HepG2 (cell line): ENCODE measurements around the gene HSDL1. TPM values are rescaled to one million over a fixed set of nuclear protein-coding genes. Genes with fewer than 3 reads are reported as not detected.

Experiments used
- ARID2 ChIP-seq: sonication (generic); formaldehyde crosslinking; IDR thresholded peaks from 2 replicates; pipeline ENCODE4 v1.8.1; 2022; ENCODE audit warnings: mild to moderate bottlenecking, missing genetic modification reagents, borderline replicate concordance
- BHLHE40 ChIP-seq: IDR thresholded peaks from 2 replicates; pipeline ENCODE4 v1.6.1; 2011; ENCODE audit warnings: low read length, improper control_type of control experiment
- GFI1 ChIP-seq: sonication (generic); formaldehyde crosslinking; IDR thresholded peaks from 2 replicates; pipeline ENCODE4 v1.5.0; 2020; ENCODE audit warnings: missing genetic modification reagents, mild to moderate bottlenecking, borderline replicate concordance
- IRX3 ChIP-seq: sonication (generic); formaldehyde crosslinking; IDR thresholded peaks from 2 replicates; pipeline ENCODE4 v1.8.1; 2023; ENCODE audit warnings: mild to moderate bottlenecking, low read depth, missing genetic modification reagents, borderline replicate concordance
- KDM5A ChIP-seq: fragments of 200-600 bp; sonication (generic); IDR thresholded peaks from 2 replicates; pipeline ENCODE4 v1.7.0; 2018; ENCODE audit warnings: antibody characterized with exemption, mild to moderate bottlenecking, low read length, borderline replicate concordance
- KMT2A ChIP-seq: sonication (generic); formaldehyde crosslinking; IDR thresholded peaks from 2 replicates; pipeline ENCODE4 v1.4.0; 2020; ENCODE audit warnings: missing genetic modification reagents
- NRL ChIP-seq: sonication (generic); formaldehyde crosslinking; IDR thresholded peaks from 2 replicates; pipeline ENCODE4 v1.5.0; 2020; ENCODE audit warnings: missing genetic modification reagents, mild to moderate bottlenecking, moderate library complexity, borderline replicate concordance
- SMYD3 ChIP-seq: sonication (generic); formaldehyde crosslinking; IDR thresholded peaks from 2 replicates; pipeline ENCODE4 v1.8.1; 2023; ENCODE audit warnings: mild to moderate bottlenecking, missing genetic modification reagents
- SNAPC2 ChIP-seq: sonication (generic); formaldehyde crosslinking; IDR thresholded peaks from 2 replicates; pipeline ENCODE4 v1.8.1; 2022; ENCODE audit warnings: mild to moderate bottlenecking, missing genetic modification reagents
- ZC3H13 ChIP-seq: sonication (generic); formaldehyde crosslinking; IDR thresholded peaks from 2 replicates; pipeline ENCODE4 v1.8.1; 2023; ENCODE audit warnings: mild to moderate bottlenecking, missing genetic modification reagents, moderate library complexity
- ZNF224 ChIP-seq: sonication (generic); formaldehyde crosslinking; IDR thresholded peaks from 2 replicates; pipeline ENCODE4 v1.5.0; 2020; ENCODE audit warnings: mild to moderate bottlenecking, missing genetic modification reagents
- ZNF713 ChIP-seq: sonication (generic); formaldehyde crosslinking; IDR thresholded peaks from 2 replicates; pipeline ENCODE4 v1.4.0; 2020; ENCODE audit warnings: mild to moderate bottlenecking, missing genetic modification reagents
- ZNF737 ChIP-seq: sonication (generic); formaldehyde crosslinking; IDR thresholded peaks from 2 replicates; pipeline ENCODE4 v1.5.0; 2020; ENCODE audit warnings: missing genetic modification reagents, mild to moderate bottlenecking, borderline replicate concordance
- ZNF775 ChIP-seq: sonication (generic); formaldehyde crosslinking; IDR thresholded peaks from 2 replicates; pipeline ENCODE4 v1.4.0; 2020; ENCODE audit warnings: missing genetic modification reagents, mild to moderate bottlenecking, moderate library complexity, borderline replicate concordance
- ZNF788 ChIP-seq: sonication (generic); formaldehyde crosslinking; IDR thresholded peaks from 2 replicates; pipeline ENCODE4 v1.5.0; 2020; ENCODE audit warnings: mild to moderate bottlenecking, missing genetic modification reagents, borderline replicate concordance
- ZNF891 ChIP-seq: sonication (generic); formaldehyde crosslinking; IDR thresholded peaks from 2 replicates; pipeline ENCODE4 v1.5.0; 2020; ENCODE audit warnings: mild to moderate bottlenecking, missing genetic modification reagents
- polyA plus RNA-seq, 8 experiments: library from polyadenylated mRNA; depleted of rRNA in 3 of 8; stranded (reverse) in 7 of 8; unstranded in 1 of 8; fragments of >200 nt; fragmentation: Illumina TruSeq in 4 of 8; extraction: Trizol in 4 of 8; gene quantifications; 2 replicates each; pipeline versions ENCODE4 v1.2.1 to v1.2.3, GENCODE V29; 2011 to 2016; ENCODE audit warnings: low read depth in 4 of 8, missing spikeins in 1 of 8, mixed read lengths in 1 of 8; ENCODE audit not compliant: insufficient read depth in 1 of 8
- total RNA-seq, 5 experiments: library from RNA; depleted of rRNA; stranded (reverse); fragments of >200 nt; fragmentation: Illumina TruSeq; extraction: Trizol; gene quantifications; 2 replicates each; pipeline ENCODE4 v1.2.3, GENCODE V29; 2016; ENCODE audit warnings: low read depth in 1 of 5
- TF ChIP-seq, protein P1 (sequence below): sonication (generic); formaldehyde crosslinking; IDR thresholded peaks from 2 replicates; pipeline ENCODE4 v1.4.0; 2020; ENCODE audit warnings: missing genetic modification reagents
- TF ChIP-seq, protein P2 (sequence below): sonication (generic); formaldehyde crosslinking; IDR thresholded peaks from 2 replicates; pipeline ENCODE4 v1.8.1; 2023; ENCODE audit warnings: mild to moderate bottlenecking, missing genetic modification reagents
- TF ChIP-seq, protein P3 (sequence below): fragments of 450-650 bp; IDR thresholded peaks from 2 replicates; pipeline ENCODE4 v1.6.1; 2016
- TF ChIP-seq, protein P4 (sequence below): sonication (generic); formaldehyde crosslinking; IDR thresholded peaks from 2 replicates; pipeline ENCODE4 v1.8.0; 2022; ENCODE audit warnings: mild to moderate bottlenecking, missing genetic modification reagents
- TF ChIP-seq, protein P5 (sequence below): sonication (generic); formaldehyde crosslinking; IDR thresholded peaks from 2 replicates; pipeline ENCODE4 v1.8.0; 2022; ENCODE audit warnings: mild to moderate bottlenecking, missing genetic modification reagents, borderline replicate concordance

HSDL1 gene
- total and polyA plus RNA-seq, 2 of the 13 experiments (the other 11 are each of a cell fraction or from before 2014, with no cell fraction given), result 49.2 to 49.7 TPM

DNA sequence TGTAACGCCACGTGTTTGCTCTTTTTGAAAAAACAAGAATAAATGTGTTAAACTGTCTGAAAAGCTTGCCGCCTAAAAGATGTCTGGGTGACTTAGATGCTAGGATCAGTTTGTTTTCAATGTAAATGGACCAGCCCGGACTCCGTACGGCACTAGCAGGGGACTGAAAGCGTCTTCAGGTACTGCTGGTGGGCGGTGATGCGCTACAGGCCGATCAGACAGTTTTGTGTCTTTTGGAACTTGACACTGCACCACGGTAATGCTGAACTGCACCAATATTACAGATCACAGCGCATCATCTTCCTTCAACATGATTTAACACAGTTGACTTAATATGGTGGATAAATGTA lies 27.5 kb downstream of the HSDL1 start (continued):
- TF ChIP-seq SNAPC2 (CRISPR knock-in tag) (0 out of 2 replicates have a peak, but pooled peaks have one; percentile 82), ARID2 (CRISPR knock-in tag) (0 out of 2 replicates have a peak, but pooled peaks have one; percentile 88), ZNF775 (CRISPR knock-in tag) (0 out of 2 replicates have a peak, but pooled peaks have one; percentile 31), ZNF737 (CRISPR knock-in tag) (peak; percentile 7; the same call in 1 of the 2 replicates), IRX3 (peak; percentile 52; the same call in 1 of the 2 replicates), SMYD3 (CRISPR knock-in tag) (peak; percentile 62; the same call in 1 of the 2 replicates), GFI1 (CRISPR knock-in tag) (peak; percentile 60; the same call in 1 of the 2 replicates), ZNF788 (no peak), ZNF713 (CRISPR knock-in tag) (no peak), KDM5A (no peak), BHLHE40 (0 out of 2 replicates have a peak, but pooled peaks have one; percentile 14), KMT2A (CRISPR knock-in tag) (no peak), NRL (no peak), ZNF224 (CRISPR knock-in tag) (0 out of 2 replicates have a peak, but pooled peaks have one; percentile 32), ZNF891 (CRISPR knock-in tag) (peak; percentile 25), ZC3H13 (CRISPR knock-in tag) (peak; percentile 86)
- TF ChIP-seq, protein P1, sequence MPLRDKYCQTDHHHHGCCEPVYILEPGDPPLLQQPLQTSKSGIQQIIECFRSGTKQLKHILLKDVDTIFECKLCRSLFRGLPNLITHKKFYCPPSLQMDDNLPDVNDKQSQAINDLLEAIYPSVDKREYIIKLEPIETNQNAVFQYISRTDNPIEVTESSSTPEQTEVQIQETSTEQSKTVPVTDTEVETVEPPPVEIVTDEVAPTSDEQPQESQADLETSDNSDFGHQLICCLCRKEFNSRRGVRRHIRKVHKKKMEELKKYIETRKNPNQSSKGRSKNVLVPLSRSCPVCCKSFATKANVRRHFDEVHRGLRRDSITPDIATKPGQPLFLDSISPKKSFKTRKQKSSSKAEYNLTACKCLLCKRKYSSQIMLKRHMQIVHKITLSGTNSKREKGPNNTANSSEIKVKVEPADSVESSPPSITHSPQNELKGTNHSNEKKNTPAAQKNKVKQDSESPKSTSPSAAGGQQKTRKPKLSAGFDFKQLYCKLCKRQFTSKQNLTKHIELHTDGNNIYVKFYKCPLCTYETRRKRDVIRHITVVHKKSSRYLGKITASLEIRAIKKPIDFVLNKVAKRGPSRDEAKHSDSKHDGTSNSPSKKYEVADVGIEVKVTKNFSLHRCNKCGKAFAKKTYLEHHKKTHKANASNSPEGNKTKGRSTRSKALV, result no peak
- TF ChIP-seq, protein P2, sequence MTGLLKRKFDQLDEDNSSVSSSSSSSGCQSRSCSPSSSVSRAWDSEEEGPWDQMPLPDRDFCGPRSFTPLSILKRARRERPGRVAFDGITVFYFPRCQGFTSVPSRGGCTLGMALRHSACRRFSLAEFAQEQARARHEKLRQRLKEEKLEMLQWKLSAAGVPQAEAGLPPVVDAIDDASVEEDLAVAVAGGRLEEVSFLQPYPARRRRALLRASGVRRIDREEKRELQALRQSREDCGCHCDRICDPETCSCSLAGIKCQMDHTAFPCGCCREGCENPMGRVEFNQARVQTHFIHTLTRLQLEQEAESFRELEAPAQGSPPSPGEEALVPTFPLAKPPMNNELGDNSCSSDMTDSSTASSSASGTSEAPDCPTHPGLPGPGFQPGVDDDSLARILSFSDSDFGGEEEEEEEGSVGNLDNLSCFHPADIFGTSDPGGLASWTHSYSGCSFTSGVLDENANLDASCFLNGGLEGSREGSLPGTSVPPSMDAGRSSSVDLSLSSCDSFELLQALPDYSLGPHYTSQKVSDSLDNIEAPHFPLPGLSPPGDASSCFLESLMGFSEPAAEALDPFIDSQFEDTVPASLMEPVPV (CRISPR knock-in tag), result 0 out of 2 replicates have a peak, but pooled peaks have one; percentile 7
- TF ChIP-seq, protein P3, sequence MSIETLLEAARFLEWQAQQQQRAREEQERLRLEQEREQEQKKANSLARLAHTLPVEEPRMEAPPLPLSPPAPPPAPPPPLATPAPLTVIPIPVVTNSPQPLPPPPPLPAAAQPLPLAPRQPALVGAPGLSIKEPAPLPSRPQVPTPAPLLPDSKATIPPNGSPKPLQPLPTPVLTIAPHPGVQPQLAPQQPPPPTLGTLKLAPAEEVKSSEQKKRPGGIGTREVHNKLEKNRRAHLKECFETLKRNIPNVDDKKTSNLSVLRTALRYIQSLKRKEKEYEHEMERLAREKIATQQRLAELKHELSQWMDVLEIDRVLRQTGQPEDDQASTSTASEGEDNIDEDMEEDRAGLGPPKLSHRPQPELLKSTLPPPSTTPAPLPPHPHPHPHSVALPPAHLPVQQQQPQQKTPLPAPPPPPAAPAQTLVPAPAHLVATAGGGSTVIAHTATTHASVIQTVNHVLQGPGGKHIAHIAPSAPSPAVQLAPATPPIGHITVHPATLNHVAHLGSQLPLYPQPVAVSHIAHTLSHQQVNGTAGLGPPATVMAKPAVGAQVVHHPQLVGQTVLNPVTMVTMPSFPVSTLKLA, result peak; percentile 23; the same call in 1 of the 2 replicates
- TF ChIP-seq, protein P4, sequence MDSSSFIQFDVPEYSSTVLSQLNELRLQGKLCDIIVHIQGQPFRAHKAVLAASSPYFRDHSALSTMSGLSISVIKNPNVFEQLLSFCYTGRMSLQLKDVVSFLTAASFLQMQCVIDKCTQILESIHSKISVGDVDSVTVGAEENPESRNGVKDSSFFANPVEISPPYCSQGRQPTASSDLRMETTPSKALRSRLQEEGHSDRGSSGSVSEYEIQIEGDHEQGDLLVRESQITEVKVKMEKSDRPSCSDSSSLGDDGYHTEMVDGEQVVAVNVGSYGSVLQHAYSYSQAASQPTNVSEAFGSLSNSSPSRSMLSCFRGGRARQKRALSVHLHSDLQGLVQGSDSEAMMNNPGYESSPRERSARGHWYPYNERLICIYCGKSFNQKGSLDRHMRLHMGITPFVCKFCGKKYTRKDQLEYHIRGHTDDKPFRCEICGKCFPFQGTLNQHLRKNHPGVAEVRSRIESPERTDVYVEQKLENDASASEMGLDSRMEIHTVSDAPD (CRISPR knock-in tag), result peak; percentile 31; the same call in 1 of the 2 replicates
- TF ChIP-seq, protein P5, sequence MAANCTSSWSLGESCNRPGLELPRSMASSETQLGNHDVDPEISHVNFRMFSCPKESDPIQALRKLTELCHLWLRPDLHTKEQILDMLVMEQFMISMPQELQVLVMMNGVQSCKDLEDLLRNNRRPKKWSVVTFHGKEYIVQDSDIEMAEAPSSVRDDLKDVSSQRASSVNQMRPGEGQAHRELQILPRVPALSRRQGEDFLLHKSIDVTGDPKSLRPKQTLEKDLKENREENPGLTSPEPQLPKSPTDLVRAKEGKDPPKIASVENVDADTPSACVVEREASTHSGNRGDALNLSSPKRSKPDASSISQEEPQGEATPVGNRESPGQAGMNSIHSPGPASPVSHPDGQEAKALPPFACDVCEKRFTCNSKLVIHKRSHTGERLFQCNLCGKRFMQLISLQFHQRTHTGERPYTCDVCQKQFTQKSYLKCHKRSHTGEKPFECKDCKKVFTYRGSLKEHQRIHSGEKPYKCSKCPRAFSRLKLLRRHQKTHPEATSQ (CRISPR knock-in tag), result 0 out of 2 replicates have a peak, but pooled peaks have one; percentile 21
